ENCODE measurements around the gene RRP15.

DNA sequence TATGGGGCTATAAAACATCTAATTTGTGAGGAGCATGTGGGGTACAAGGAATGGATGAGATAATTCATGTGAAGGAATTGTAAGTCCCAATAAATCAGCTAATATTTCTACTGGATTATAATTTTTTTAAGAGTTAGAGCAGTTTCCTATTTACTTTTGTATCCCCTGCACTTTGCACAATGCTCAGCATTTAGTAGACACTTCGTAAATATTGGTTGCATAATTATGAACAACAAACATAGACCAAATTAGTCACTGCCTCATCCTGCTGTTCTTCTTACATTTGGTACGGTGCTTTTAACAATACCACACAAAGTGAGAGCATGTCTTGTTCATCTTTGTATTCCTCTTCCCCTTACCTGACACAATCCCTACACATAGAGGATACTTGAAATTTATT is 27.1 kb upstream of the RRP15 start:
- no peak for TF ChIP-seq TAF1 (IDR thresholded peaks at IDR 0.05; ENCODE audit: borderline replicate concordance, low read depth, low read length)
- no peak for TF ChIP-seq POLR2AphosphoS5 (IDR thresholded peaks at IDR 0.05; ENCODE audit: low read depth, low read length)
- no peak for TF ChIP-seq POLR2A (IDR thresholded peaks at IDR 0.05; ENCODE audit: low read depth, low read length)
